HFFc6 (cell line): ENCODE measurements around the gene MMP28. TPM values are rescaled to one million over a fixed set of nuclear protein-coding genes. Genes with fewer than 3 reads are reported as not detected.

Experiments used
- DNase-seq: peaks from one replicate; pipeline ENCODE4 v3.0.0-alpha.2; 2018
- H3K27ac Mint-ChIP-seq: 2 replicates; pipeline ENCODE4 v1.8.0; 2020; ENCODE audit warnings: mild to moderate bottlenecking, mixed read lengths
- H3K27me3 Mint-ChIP-seq: 2 replicates; pipeline ENCODE4 v1.8.0; 2021; ENCODE audit warnings: mild to moderate bottlenecking, moderate library complexity, mixed read lengths; ENCODE audit not compliant: insufficient read depth
- H3K36me3 Mint-ChIP-seq: 2 replicates; pipeline ENCODE4 v1.8.0; 2021; ENCODE audit warnings: low read depth, mixed read lengths
- H3K4me1 Mint-ChIP-seq: 2 replicates; pipeline ENCODE4 v1.8.0; 2020; ENCODE audit warnings: low read depth, mixed read lengths
- H3K4me3 Mint-ChIP-seq: 2 replicates; pipeline ENCODE4 v1.8.0; 2020; ENCODE audit warnings: mild to moderate bottlenecking, moderate library complexity, mixed read lengths
- H3K9me3 Mint-ChIP-seq: 2 replicates; pipeline ENCODE4 v1.8.0; 2020; ENCODE audit warnings: mild to moderate bottlenecking, mixed read lengths
- CTCF ChIP-seq: fragments of 200-600 bp; sonication (generic); IDR thresholded peaks from 2 replicates; pipeline ENCODE4 v1.5.0; 2021; ENCODE audit warnings: antibody characterized with exemption, mild to moderate bottlenecking
- total RNA-seq, 6 experiments: library from RNA; stranded (reverse); fragmentation: NEBNext Ultra II Directional; extraction: Animal tissue kit (Norgen Biotek cat#: 25700); gene quantifications; 2 replicates in 1 of 6; 3 replicates in 5 of 6; pipeline ENCODE4 v1.2.3, GENCODE V29; 2021

The MMP28 gene
- total RNA-seq, 6 experiments from 2014 or later: not detected

- Mint-ChIP-seq H3K36me3 (no peaks in the 10 kb centered on the region), H3K4me1 (peaks cover 10% of the 10 kb centered on the region), H3K27ac (no peak overlapping the region), H3K4me3 (no peak overlapping the region), H3K9me3 (no peaks in the 10 kb centered on the region), H3K27me3 (peaks cover 58% of the 10 kb centered on the region)
- DNase-seq: no peak
- TF ChIP-seq CTCF: no peak
These were observed 22.3 kb downstream of the MMP28 start for GRCh38 chr17:35773129-35773528.

- DNase-seq: no peak
- H3K4me1 Mint-ChIP-seq: peaks cover 3% of the 10 kb centered on the region; the same call in 1 of the 2 replicates
These were observed 25.4 kb downstream of the MMP28 start for GRCh38 chr17:35769895-35770486.

GRCh38 chr17:35768797-35769196 is 26.6 kb downstream of the MMP28 start:
- no peak for TF ChIP-seq CTCF
- H3K27me3 Mint-ChIP-seq: peaks cover 44% of the 10 kb centered on the region
- H3K4me3 Mint-ChIP-seq: no peak overlapping the region
- peaks cover 10% of the 10 kb centered on the region for H3K4me1 Mint-ChIP-seq
- no peak for DNase-seq
- H3K36me3 Mint-ChIP-seq: no peaks in the 10 kb centered on the region
- H3K9me3 Mint-ChIP-seq: no peaks in the 10 kb centered on the region
- no peak overlapping the region for H3K27ac Mint-ChIP-seq

More at GRCh38 chr17:35769895-35770486, 25.4 kb downstream of the MMP28 start:
- no peak overlapping the region for H3K4me3 Mint-ChIP-seq
- H3K27ac Mint-ChIP-seq: no peak overlapping the region
- H3K27me3 Mint-ChIP-seq: peaks cover 53% of the 10 kb centered on the region
- no peaks in the 10 kb centered on the region for H3K36me3 Mint-ChIP-seq
- peak; percentile 64 for TF ChIP-seq CTCF
- no peaks in the 10 kb centered on the region for H3K9me3 Mint-ChIP-seq

GRCh38 chr17:35766903-35767510 is 28.4 kb downstream of the MMP28 start:
- no peaks in the 10 kb centered on the region for H3K9me3 Mint-ChIP-seq
- H3K27ac Mint-ChIP-seq: no peak overlapping the region
- H3K27me3 Mint-ChIP-seq: peaks cover 41% of the 10 kb centered on the region
- peaks cover 10% of the 10 kb centered on the region for H3K4me1 Mint-ChIP-seq
- DNase-seq: peak; percentile 46
- H3K36me3 Mint-ChIP-seq: no peaks in the 10 kb centered on the region
- no peak overlapping the region for H3K4me3 Mint-ChIP-seq
- peak; percentile 80 for TF ChIP-seq CTCF

GRCh38 chr17:35766489-35766877 is 29.0 kb downstream of the MMP28 start:
- H3K36me3 Mint-ChIP-seq: no peaks in the 10 kb centered on the region

More at GRCh38 chr17:35766489-35766877, 29.0 kb downstream of the MMP28 start:
- H3K27ac Mint-ChIP-seq: no peak overlapping the region
- H3K27me3 Mint-ChIP-seq: peaks cover 38% of the 10 kb centered on the region
- no peak overlapping the region for H3K4me3 Mint-ChIP-seq
- H3K4me1 Mint-ChIP-seq: peaks cover 10% of the 10 kb centered on the region
- no peak for TF ChIP-seq CTCF
- H3K9me3 Mint-ChIP-seq: no peaks in the 10 kb centered on the region
- no peak for DNase-seq
